Breast epithelium (tissue), 4 donors: ENCODE data around the gene FBLN1. TPM values are rescaled to one million over a fixed set of nuclear protein-coding genes. Genes with fewer than 3 reads are reported as not detected.
A peak's percentile ranks its signal among the peaks of the same experiment; 100 is the strongest.
"Not testable (repeated sequence)": the region's sequence is repeated elsewhere in the genome, so short reads cannot be mapped to it uniquely, and the experiment has no call there.

Experiments
- DNase-seq, 2 donors: peaks; one replicate each; pipeline ENCODE4 v3.0.0-alpha.2; 2019; ENCODE audit warnings: low spot score in 2 of 2
- H3K27ac ChIP-seq, 2 donors: fragments of 200-600 bp; sonication (generic) in 1 of 2; one replicate each; pipeline ENCODE4 v1.5.1; 2016 to 2019; ENCODE audit warnings: mild to moderate bottlenecking in 1 of 2
- H3K27me3 ChIP-seq, 2 donors: fragments of 200-600 bp; sonication (generic) in 1 of 2; one replicate each; pipeline versions ENCODE4 v1.5.1 to v1.6.0; 2017 to 2019; ENCODE audit warnings: control low read depth in 1 of 2, mild to moderate bottlenecking in 1 of 2
- H3K36me3 ChIP-seq: fragments of 200-600 bp; one replicate; pipeline ENCODE4 v1.5.1; 2019
- H3K4me1 ChIP-seq, 2 donors: fragments of 200-600 bp; sonication (generic); one replicate each; pipeline ENCODE4 v1.5.1; 2016 to 2019; ENCODE audit warnings: control low read depth in 1 of 2
- H3K4me3 ChIP-seq, 3 donors: fragments of 200-600 bp; sonication (generic); 1 replicate in 2 of 3; 2 replicates in 1 of 3; pipeline ENCODE4 v1.5.1; 2016 to 2019; ENCODE audit warnings: mild to moderate bottlenecking in 3 of 3, moderate library complexity in 2 of 3
- H3K9me3 ChIP-seq, 2 donors: fragments of 200-600 bp; sonication (generic) in 1 of 2; one replicate each; pipeline ENCODE4 v1.5.1; 2016 to 2019; ENCODE audit warnings: control low read depth in 1 of 2
- POLR2A ChIP-seq: fragments of 450-650 bp; IDR thresholded peaks from one replicate; pipeline ENCODE4 v1.6.1; 2016; ENCODE audit warnings: antibody characterized with exemption, mild to moderate bottlenecking, moderate library complexity
- POLR2AphosphoS5 ChIP-seq, 3 donors: sonication (generic); formaldehyde crosslinking; IDR thresholded peaks; one replicate each; pipeline ENCODE4 v1.6.1; 2017; ENCODE audit warnings: antibody characterized with exemption in 3 of 3
- intact Hi-C: fragments of 100-400 bp; cut with DNase I; formaldehyde crosslinking; loops from one replicate; pipeline ENCODE4 v1.15.1; 2023; ENCODE audit warnings: low total_unique reads
- total RNA-seq, 3 donors: library from RNA; depleted of rRNA; stranded (reverse); fragments of >200 nt; gene quantifications; one replicate each; pipeline ENCODE4 v1.1.0, GENCODE V29; 2016
- TF ChIP-seq, protein P1 (sequence below), 3 donors: fragments of 450-650 bp; IDR thresholded peaks; one replicate each; pipeline ENCODE4 v1.5.1; 2016 to 2017; ENCODE audit warnings: antibody characterized with exemption in 3 of 3, mild to moderate bottlenecking in 3 of 3, moderate library complexity in 3 of 3

The FBLN1 gene
- total RNA-seq, 3 donors from 2014 or later: 115 to 293 (median 267) TPM

DNA sequence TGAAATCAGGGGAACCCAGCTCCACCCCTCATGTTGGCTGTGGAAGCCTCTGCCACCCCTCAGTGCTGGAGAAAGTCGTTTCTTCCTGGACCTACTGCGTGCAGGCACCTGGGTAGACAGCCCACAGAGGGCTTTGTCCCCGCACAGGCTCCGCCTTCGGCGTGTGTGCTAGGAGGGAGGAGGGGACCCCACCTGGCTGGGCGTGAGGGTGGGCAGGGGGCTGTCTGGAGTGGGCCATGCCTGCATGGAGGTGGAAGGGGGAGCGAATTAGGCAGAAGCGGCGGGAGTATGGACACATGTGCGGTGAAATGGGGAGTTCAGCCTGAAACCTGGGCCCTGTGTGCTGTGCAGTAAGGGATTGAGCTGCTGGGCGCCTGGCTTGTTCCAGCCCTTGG lies 49.3 kb downstream of the FBLN1 start:
- DNase-seq: no peak
- TF ChIP-seq, protein P1, sequence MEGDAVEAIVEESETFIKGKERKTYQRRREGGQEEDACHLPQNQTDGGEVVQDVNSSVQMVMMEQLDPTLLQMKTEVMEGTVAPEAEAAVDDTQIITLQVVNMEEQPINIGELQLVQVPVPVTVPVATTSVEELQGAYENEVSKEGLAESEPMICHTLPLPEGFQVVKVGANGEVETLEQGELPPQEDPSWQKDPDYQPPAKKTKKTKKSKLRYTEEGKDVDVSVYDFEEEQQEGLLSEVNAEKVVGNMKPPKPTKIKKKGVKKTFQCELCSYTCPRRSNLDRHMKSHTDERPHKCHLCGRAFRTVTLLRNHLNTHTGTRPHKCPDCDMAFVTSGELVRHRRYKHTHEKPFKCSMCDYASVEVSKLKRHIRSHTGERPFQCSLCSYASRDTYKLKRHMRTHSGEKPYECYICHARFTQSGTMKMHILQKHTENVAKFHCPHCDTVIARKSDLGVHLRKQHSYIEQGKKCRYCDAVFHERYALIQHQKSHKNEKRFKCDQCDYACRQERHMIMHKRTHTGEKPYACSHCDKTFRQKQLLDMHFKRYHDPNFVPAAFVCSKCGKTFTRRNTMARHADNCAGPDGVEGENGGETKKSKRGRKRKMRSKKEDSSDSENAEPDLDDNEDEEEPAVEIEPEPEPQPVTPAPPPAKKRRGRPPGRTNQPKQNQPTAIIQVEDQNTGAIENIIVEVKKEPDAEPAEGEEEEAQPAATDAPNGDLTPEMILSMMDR (IDR thresholded peaks at IDR 0.05): no peak
- TF ChIP-seq POLR2AphosphoS5 (IDR thresholded peaks at IDR 0.05): no peak
- no peak for TF ChIP-seq POLR2A
- H3K36me3 ChIP-seq: no peaks in the 10 kb centered on the region
- H3K9me3 ChIP-seq: no peaks in the 10 kb centered on the region
- H3K27ac ChIP-seq: peak overlapping the region; percentile 90 to 95
- no peak overlapping the region for H3K4me3 ChIP-seq
- peaks cover 29 to 47% of the 10 kb centered on the region in 2 donors for H3K4me1 ChIP-seq
- H3K27me3 ChIP-seq: no peaks in the 10 kb centered on the region
- intact Hi-C loops: loop anchor here (5.0 kb wide), 1 partner anchor 100 kb away; no protein-coding TSS in a partner anchor

DNA sequence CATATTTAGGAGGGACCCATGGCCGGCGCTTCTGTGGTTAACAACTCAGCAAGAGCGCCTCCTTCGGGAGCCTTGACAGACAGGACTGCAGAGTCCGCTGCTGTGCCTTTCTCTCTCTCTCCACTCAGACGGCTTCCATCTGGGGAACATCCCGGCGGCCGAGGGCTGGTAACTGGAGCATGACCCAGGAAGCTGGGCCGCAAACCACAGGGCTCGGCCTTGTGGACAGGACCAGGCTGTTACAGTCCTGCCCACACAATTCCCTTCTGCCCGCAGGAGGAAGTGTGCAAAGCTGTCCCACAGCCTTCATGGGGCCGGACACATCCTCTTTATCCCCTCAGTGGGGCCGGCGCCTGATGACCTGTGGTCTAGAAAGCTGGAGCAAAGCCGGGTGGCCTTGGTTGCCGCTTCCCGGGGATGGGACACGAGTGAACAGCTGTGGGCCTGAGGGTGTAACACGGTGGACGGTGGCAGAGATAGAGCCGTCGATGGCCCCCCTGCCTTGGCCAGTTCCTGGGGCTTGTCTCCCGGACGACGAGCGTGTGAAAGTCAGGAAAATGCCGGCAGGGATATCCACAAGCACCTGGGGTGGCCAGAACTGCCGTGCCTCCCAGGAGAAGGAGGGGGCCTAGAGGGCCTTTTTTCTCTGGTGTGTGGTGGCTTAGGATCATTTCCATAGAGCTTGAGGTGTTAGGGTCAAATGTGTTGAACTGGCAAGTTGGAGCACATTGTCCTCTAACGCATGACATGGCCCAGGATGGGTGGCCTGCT lies 50.1 kb downstream of the FBLN1 start:
- H3K9me3 ChIP-seq: no peaks in the 10 kb centered on the region
- H3K27me3 ChIP-seq: no peaks in the 10 kb centered on the region
- peak in 1 of 2 donors; percentile 59 for DNase-seq
- H3K27ac ChIP-seq: peak overlapping the region; percentile 90 to 95
- H3K36me3 ChIP-seq: no peaks in the 10 kb centered on the region
- H3K4me1 ChIP-seq: peaks cover 29 to 47% of the 10 kb centered on the region in 2 donors
- peak in 1 of 3 donors; percentile 13 for TF ChIP-seq POLR2AphosphoS5 (IDR thresholded peaks at IDR 0.05)
- TF ChIP-seq, protein P1 (IDR thresholded peaks at IDR 0.05): no peak
- TF ChIP-seq POLR2A: no peak
- H3K4me3 ChIP-seq: peak overlapping the region in 1 of 3 donors; percentile 10
- intact Hi-C loops: loop anchor here (5.0 kb wide), 1 partner anchor 100 kb away; no protein-coding TSS in a partner anchor

DNA sequence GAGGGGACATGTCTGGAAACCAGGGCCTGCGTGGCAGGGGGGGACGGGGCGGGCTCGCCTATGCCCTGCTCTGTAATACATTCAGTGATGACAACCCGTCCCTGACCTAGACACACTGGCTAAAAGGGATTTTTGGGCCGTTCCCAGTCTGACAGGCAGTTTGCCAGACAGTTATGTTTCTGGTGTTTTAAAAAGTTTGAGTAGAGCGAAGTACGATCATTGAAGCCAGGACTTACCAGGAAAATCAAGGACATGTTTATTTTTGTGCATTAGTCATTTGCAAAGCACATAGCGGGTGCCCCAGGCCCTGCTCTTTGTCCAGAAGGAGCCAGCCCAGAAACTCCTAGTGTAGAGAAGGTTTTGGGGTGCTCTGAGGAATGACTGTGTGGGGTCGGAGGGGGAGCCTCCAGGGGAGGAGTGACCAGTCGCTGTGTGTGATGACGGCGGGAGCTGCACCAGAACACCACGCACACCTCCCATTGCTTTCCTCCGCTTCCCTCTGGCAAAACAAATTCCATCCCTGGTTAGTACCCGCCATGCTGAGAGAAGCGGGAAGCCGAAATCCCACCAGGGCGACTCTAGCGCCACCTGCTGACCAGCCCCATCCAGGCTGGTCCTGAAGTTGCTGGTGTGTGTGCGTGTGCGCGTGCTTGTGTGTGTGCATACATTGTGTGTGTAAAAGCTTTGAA lies 50.8 kb downstream of the FBLN1 start:
- no peaks in the 10 kb centered on the region for H3K36me3 ChIP-seq
- DNase-seq: peak; percentile 83 to 86
- H3K9me3 ChIP-seq: no peaks in the 10 kb centered on the region
- peak overlapping the region in 2 of 3 donors; percentile 10 to 40 for H3K4me3 ChIP-seq
- H3K27me3 ChIP-seq: no peaks in the 10 kb centered on the region
- peaks cover 29 to 44% of the 10 kb centered on the region in 2 donors for H3K4me1 ChIP-seq
- TF ChIP-seq POLR2AphosphoS5 (IDR thresholded peaks at IDR 0.05) (peak; percentile 31 to 59 (median 56)), POLR2A (no peak)
- TF ChIP-seq, protein P1 (IDR thresholded peaks at IDR 0.05): peak; percentile 94 to 97 (median 95)
- intact Hi-C loops: loop anchor here (5.0 kb wide), 1 partner anchor 101 kb away; no protein-coding TSS in a partner anchor
- H3K27ac ChIP-seq: peak overlapping the region; percentile 90 to 95

DNA sequence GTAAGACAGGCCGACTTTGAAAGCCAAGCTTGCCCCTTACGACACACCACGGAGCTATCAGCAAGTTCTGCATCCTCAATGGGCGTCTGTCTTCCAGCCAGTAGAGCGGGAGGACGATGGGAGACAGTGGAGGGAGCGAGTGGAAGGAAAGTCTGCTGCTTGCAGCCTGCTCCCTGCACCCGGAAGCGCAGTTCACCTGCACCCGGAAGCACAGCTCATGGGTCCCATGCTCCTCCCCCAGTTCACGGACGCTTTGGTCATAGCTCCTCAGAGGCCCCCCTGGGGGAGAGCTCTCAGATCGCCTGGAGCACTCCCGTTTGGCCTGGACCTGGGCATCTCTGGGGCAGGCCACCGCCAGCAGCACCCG lies 51.3 kb downstream of the FBLN1 start:
- H3K27me3 ChIP-seq: no peaks in the 10 kb centered on the region
- no peaks in the 10 kb centered on the region for H3K36me3 ChIP-seq
- TF ChIP-seq, protein P1 (IDR thresholded peaks at IDR 0.05): peak in 1 of 3 donors; percentile 9
- TF ChIP-seq POLR2A: no peak
- H3K27ac ChIP-seq: peak overlapping the region; percentile 90 to 95
- peaks cover 26 to 38% of the 10 kb centered on the region in 2 donors for H3K4me1 ChIP-seq
- H3K4me3 ChIP-seq: peak overlapping the region in 2 of 3 donors; percentile 10 to 40
- intact Hi-C loops: loop anchor here (5.0 kb wide), 1 partner anchor 102 kb away; no protein-coding TSS in a partner anchor
- DNase-seq: no peak
- H3K9me3 ChIP-seq: no peaks in the 10 kb centered on the region

DNA sequence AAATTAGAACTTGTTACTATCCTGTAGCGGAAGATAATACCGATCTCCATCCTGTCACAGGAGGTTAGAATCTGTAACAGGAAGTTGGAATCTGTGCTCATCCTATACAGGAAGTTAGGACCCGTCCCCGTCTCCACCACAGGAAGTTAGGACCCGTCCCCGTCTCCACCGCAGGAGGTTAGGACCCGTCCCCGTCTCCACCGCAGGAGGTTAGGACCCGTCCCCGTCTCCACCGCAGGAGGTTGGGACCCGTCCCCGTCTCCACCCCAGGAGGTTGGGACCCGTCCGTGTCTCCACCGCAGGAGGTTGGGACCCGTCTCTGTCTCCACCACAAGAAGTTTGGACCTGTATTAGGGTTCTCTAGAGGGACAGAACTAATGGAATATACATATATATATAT lies 52.2 kb downstream of the FBLN1 start:
- no peaks in the 10 kb centered on the region for H3K27me3 ChIP-seq
- intact Hi-C loops: loop anchor here (5.0 kb wide), 1 partner anchor 103 kb away; no protein-coding TSS in a partner anchor

DNA sequence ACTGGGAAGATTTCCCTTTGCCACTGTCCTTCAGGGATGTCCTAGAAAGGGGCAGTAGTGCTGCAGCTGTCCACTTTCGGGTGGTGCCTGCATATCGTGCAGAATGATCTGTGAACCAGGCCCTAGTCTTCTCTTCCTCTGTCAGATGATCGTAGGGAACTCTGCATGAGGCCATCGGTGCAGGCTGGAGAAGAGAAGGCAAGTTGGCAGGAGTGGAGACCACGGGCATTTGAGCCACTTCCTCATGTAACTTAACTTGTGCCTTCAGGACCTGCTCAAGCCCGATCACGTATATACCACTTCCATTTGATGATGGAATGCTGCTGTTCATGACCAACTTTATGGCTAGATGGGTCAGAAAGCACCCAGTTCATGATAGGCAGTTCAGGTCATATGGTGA lies 55.2 kb downstream of the FBLN1 start:
- H3K36me3 ChIP-seq, intact Hi-C loops: not testable (repeated sequence)
- peak in 1 of 2 donors; percentile 63 for DNase-seq

More for the DNA sequence above, 52.2 kb downstream of the FBLN1 start:
- H3K27ac ChIP-seq: peak overlapping the region; percentile 90 to 95
- peaks cover 3 to 4% of the 10 kb centered on the region in 2 donors for H3K9me3 ChIP-seq
- H3K36me3 ChIP-seq: no peaks in the 10 kb centered on the region
- peaks cover 24 to 38% of the 10 kb centered on the region in 2 donors for H3K4me1 ChIP-seq
- no peak for DNase-seq
- H3K4me3 ChIP-seq: no peak overlapping the region
- TF ChIP-seq POLR2A: no peak
- TF ChIP-seq POLR2AphosphoS5 (IDR thresholded peaks at IDR 0.05): no peak

DNA sequence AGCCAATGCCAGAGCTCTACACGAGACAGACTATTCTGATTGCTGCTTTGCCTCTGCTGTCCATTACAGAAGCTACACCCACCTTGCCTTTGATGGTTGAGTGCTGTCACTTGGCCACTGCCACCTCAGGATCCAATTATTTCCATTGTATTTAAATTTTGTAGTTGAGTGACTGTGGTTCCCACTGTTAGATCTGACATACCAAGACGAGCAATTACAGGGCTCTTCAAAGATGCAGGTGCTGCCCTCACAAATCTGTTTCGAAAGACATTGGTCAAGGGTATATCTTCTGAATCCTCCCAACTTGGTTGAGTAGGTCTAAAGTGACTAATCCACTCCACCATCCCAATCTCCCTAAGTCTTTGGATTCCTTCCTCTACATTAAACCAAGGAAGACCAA lies 57.4 kb downstream of the FBLN1 start:
- H3K4me3 ChIP-seq, intact Hi-C loops, H3K36me3 ChIP-seq: not testable (repeated sequence)

More for the DNA sequence above, 55.2 kb downstream of the FBLN1 start:
- Histone ChIP-seq H3K9me3 (peaks cover 8 to 15% of the 10 kb centered on the region in 2 donors), H3K4me1 (peaks cover 3 to 16% of the 10 kb centered on the region in 2 donors)
- H3K4me3 ChIP-seq, H3K27me3 ChIP-seq, H3K27ac ChIP-seq: not testable (repeated sequence)

DNA sequence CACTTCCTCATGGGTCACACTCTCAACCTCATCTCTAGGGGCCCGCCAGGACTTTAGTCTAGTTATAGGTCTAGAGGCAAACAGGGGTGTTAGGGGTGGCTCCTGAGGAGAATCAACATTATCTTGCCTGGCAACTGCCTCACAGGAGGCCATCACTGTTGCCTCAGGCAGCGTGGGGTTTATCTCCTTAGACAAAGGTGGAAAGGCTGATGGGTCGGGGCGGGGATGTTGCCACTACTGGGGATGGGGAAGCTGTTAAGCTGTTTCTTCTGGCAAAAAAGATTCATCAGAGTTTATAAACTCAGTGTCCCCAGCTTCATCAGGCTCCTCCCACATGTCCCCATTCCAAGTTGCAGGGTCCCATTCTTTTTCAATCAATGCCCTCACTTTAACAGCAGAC lies 58.1 kb downstream of the FBLN1 start:
- H3K27ac ChIP-seq, H3K27me3 ChIP-seq, H3K36me3 ChIP-seq, H3K4me3 ChIP-seq, H3K4me1 ChIP-seq, intact Hi-C loops, DNase-seq: not testable (repeated sequence)
- peaks cover 8 to 15% of the 10 kb centered on the region in 2 donors for H3K9me3 ChIP-seq

More for the DNA sequence above, 57.4 kb downstream of the FBLN1 start:
- H3K27me3 ChIP-seq, DNase-seq, H3K4me1 ChIP-seq, H3K27ac ChIP-seq: not testable (repeated sequence)
- H3K9me3 ChIP-seq: peaks cover 8 to 15% of the 10 kb centered on the region in 2 donors
